Neural cell (in vitro differentiated cells): Measurements from ENCODE around the gene MARS1. TPM values are rescaled to one million over a fixed set of nuclear protein-coding genes. Genes with fewer than 3 reads are reported as not detected.
A peak's percentile ranks its signal among the peaks of the same experiment; 100 is the strongest.

Experiments used
- H2AFZ ChIP-seq: fragments of 200-600, 300-800 bp; sonication (generic), shearing (Covaris generic); 2 replicates; pipeline ENCODE4 v1.6.0; 2014; ENCODE audit warnings: low read depth, mild to moderate bottlenecking, antibody characterized with exemption, low read length, moderate library complexity
- H3F3A ChIP-seq: fragments of 200-600 bp; shearing (Covaris generic); 2 replicates; pipeline ENCODE4 v1.6.1; 2016; ENCODE audit warnings: mild to moderate bottlenecking, moderate library complexity, mixed read lengths, antibody characterized with exemption, low read length; ENCODE audit not compliant: insufficient read depth, poor library complexity, severe bottlenecking
- H3K27ac ChIP-seq: fragments of 200-600, 300-800 bp; sonication (generic), shearing (Covaris generic); 2 replicates; pipeline ENCODE4 v1.5.1; 2014; ENCODE audit warnings: mild to moderate bottlenecking, low read length, moderate library complexity
- H3K27me3 ChIP-seq: fragments of 300-800, 200-600 bp; sonication (generic), shearing (Covaris generic); 2 replicates; pipeline ENCODE4 v1.6.0; 2014; ENCODE audit warnings: mild to moderate bottlenecking, low read depth, low read length, moderate library complexity; ENCODE audit not compliant: insufficient read depth
- H3K36me3 ChIP-seq: fragments of 300-800, 200-600 bp; sonication (generic), shearing (Covaris generic); 2 replicates; pipeline ENCODE4 v1.5.1; 2014; ENCODE audit warnings: mild to moderate bottlenecking, antibody characterized with exemption, low read length, moderate library complexity; ENCODE audit not compliant: insufficient read depth
- H3K4me2 ChIP-seq: fragments of 300-800, 200-600 bp; sonication (generic), shearing (Covaris generic); 2 replicates; pipeline ENCODE4 v1.6.0; 2014; ENCODE audit warnings: mild to moderate bottlenecking, low read length
- H3K4me3 ChIP-seq: fragments of 300-800, 200-600 bp; sonication (generic), shearing (Covaris generic); 2 replicates; pipeline ENCODE4 v1.5.1; 2014; ENCODE audit warnings: mild to moderate bottlenecking, low read length, moderate library complexity
- H3K79me2 ChIP-seq: fragments of 200-600 bp; shearing (Covaris generic); replicated peaks from 2 replicates; pipeline ENCODE4 v1.6.0; 2014; ENCODE audit warnings: mild to moderate bottlenecking, low read length, moderate library complexity; ENCODE audit not compliant: insufficient read depth
- H3K9ac ChIP-seq: fragments of 300-800, 200-600 bp; sonication (generic), shearing (Covaris generic); 2 replicates; pipeline ENCODE4 v1.6.1; 2016; ENCODE audit warnings: mild to moderate bottlenecking, low read length, mixed read lengths
- H3K9me2 ChIP-seq: fragments of 200-600 bp; shearing (Covaris generic); 2 replicates; pipeline ENCODE4 v1.6.1; 2016; ENCODE audit warnings: mild to moderate bottlenecking, low read length, mixed read lengths; ENCODE audit not compliant: insufficient read depth
- H3K9me3 ChIP-seq: fragments of 200-600, 300-800 bp; sonication (generic), shearing (Covaris generic); 2 replicates; pipeline ENCODE4 v1.6.1; 2016; ENCODE audit warnings: mild to moderate bottlenecking, mixed run types, low read length, moderate library complexity, mixed read lengths
- H4K20me1 ChIP-seq: fragments of 200-600 bp; shearing (Covaris generic); 2 replicates; pipeline ENCODE4 v1.6.1; 2016; ENCODE audit warnings: mild to moderate bottlenecking, mixed run types; ENCODE audit not compliant: insufficient read depth
- CTCF ChIP-seq: fragments of 450-650 bp; IDR thresholded peaks from 2 replicates; pipeline ENCODE4 v1.5.1; 2014; ENCODE audit warnings: antibody characterized with exemption, mild to moderate bottlenecking, moderate library complexity; ENCODE audit not compliant: poor library complexity, severe bottlenecking
- EP300 ChIP-seq: fragments of 450-650 bp; conservative IDR thresholded peaks from 2 replicates; pipeline ENCODE4 v1.6.1; 2014; ENCODE audit warnings: antibody characterized with exemption, mild to moderate bottlenecking, moderate library complexity; ENCODE audit not compliant: poor library complexity, severe bottlenecking
- EZH2 ChIP-seq: fragments of 200-600, 300-800 bp; shearing (Covaris generic), sonication (generic); IDR thresholded peaks from 2 replicates; pipeline ENCODE4 v1.6.1; 2014; ENCODE audit warnings: antibody characterized with exemption, low read length, borderline replicate concordance, mild to moderate bottlenecking; ENCODE audit not compliant: insufficient read depth, poor library complexity, severe bottlenecking
- MXI1 ChIP-seq: fragments of 450-650 bp; conservative IDR thresholded peaks from 2 replicates; pipeline ENCODE4 v1.6.1; 2014; ENCODE audit warnings: antibody characterized with exemption, mild to moderate bottlenecking; ENCODE audit not compliant: poor library complexity, severe bottlenecking
- POLR2AphosphoS5 ChIP-seq: IDR thresholded peaks from 2 replicates; pipeline ENCODE4 v1.6.1; 2012
- RAD21 ChIP-seq: fragments of 450-650 bp; conservative IDR thresholded peaks from 2 replicates; pipeline ENCODE4 v1.6.1; 2014; ENCODE audit warnings: antibody characterized with exemption, mild to moderate bottlenecking, moderate library complexity
- REST ChIP-seq: IDR thresholded peaks from 2 replicates; pipeline ENCODE4 v1.6.1; 2012; ENCODE audit warnings: borderline replicate concordance
- SMC3 ChIP-seq: fragments of 450-650 bp; conservative IDR thresholded peaks from 2 replicates; pipeline ENCODE4 v1.6.1; 2014; ENCODE audit warnings: antibody characterized with exemption, mild to moderate bottlenecking, moderate library complexity; ENCODE audit not compliant: poor library complexity
- TAF1 ChIP-seq: IDR thresholded peaks from 2 replicates; pipeline ENCODE4 v1.6.1; 2012; ENCODE audit warnings: low read depth
- polyA plus RNA-seq: library from polyadenylated mRNA; depleted of rRNA; stranded (reverse); fragments of >200 nt; gene quantifications from 2 replicates; pipeline ENCODE4 v1.2.3, GENCODE V29; 2014

MARS1 gene
- polyA plus RNA-seq, 1 donor from 2014 or later: 321 TPM

GRCh38 chr12:57458665-57459054, 29.2 kb upstream of the MARS1 start (continued):
- TF ChIP-seq REST (no peak), EP300 (no peak), EZH2 (no peak)

GRCh38 chr12:57459055-57459749, 28.7 kb upstream of the MARS1 start:
- Histone ChIP-seq H3K4me2 (peak overlapping the region; percentile 90), H2AFZ (no peak overlapping the region), H3K9ac (peak overlapping the region; percentile 25), H4K20me1 (no peaks in the 10 kb centered on the region), H3K9me3 (no peaks in the 10 kb centered on the region), H3K4me3 (peak overlapping the region; percentile 67), H3K79me2 (no peaks in the 10 kb centered on the region), H3K27me3 (peaks cover 39% of the 10 kb centered on the region), H3K9me2 (no peaks in the 10 kb centered on the region), H3K36me3 (no peaks in the 10 kb centered on the region), H3F3A (no peaks in the 10 kb centered on the region), H3K27ac (no peak overlapping the region)
- TF ChIP-seq EP300 (no peak), TAF1 (no peak), REST (no peak), RAD21 (peak; percentile 87), EZH2 (no peak), SMC3 (peak; percentile 85), POLR2AphosphoS5 (no peak), MXI1 (peak; percentile 11), CTCF (peak; percentile 97)
